K562 (cell line): ENCODE measurements around the gene ENDOG. TPM values are rescaled to one million over a fixed set of nuclear protein-coding genes. Genes with fewer than 3 reads are reported as not detected.

Experiments
- BDP1 ChIP-seq: IDR thresholded peaks from 3 replicates; pipeline ENCODE4 v1.6.1; 2011; ENCODE audit not compliant: insufficient read length, insufficient read depth
- EGR1 ChIP-seq: fragments of 450-650 bp; conservative IDR thresholded peaks from 2 replicates; pipeline ENCODE4 v1.6.1; 2017; ENCODE audit warnings: mild to moderate bottlenecking
- EP300 ChIP-seq: IDR thresholded peaks from 2 replicates; pipeline ENCODE4 v1.6.1; 2012; ENCODE audit warnings: low read length, improper control_type of control experiment
- FIP1L1 ChIP-seq: fragments of 200-400 bp; formaldehyde crosslinking; IDR thresholded peaks from 2 replicates; pipeline ENCODE4 v1.6.1; 2018; ENCODE audit warnings: mild to moderate bottlenecking, low read depth, low read length; ENCODE audit not compliant: poor library complexity, severe bottlenecking
- IRF1 ChIP-seq: sonication (generic); formaldehyde crosslinking; IDR thresholded peaks from 2 replicates; pipeline ENCODE4 v1.8.0; 2022; ENCODE audit warnings: missing genetic modification reagents, mild to moderate bottlenecking, borderline replicate concordance
- LEF1 ChIP-seq: fragments of 450-650 bp; IDR thresholded peaks from 2 replicates; pipeline ENCODE4 v1.6.1; 2016; ENCODE audit warnings: mild to moderate bottlenecking
- MEF2A ChIP-seq: IDR thresholded peaks from 2 replicates; pipeline ENCODE4 v1.6.1; 2011; ENCODE audit warnings: low read depth, mild to moderate bottlenecking, low read length, moderate library complexity; ENCODE audit not compliant: control insufficient read depth
- NCOA6 ChIP-seq: fragments of 450-650 bp; IDR thresholded peaks from 2 replicates; pipeline ENCODE4 v1.6.1; 2017; ENCODE audit warnings: mild to moderate bottlenecking
- PCBP1 ChIP-seq: fragments of 200-400 bp; formaldehyde crosslinking; IDR thresholded peaks from 2 replicates; pipeline ENCODE4 v1.6.1; 2018; ENCODE audit warnings: mild to moderate bottlenecking, low read depth, low read length; ENCODE audit not compliant: poor library complexity, severe bottlenecking
- PML ChIP-seq: IDR thresholded peaks from 2 replicates; pipeline ENCODE4 v1.6.1; 2012; ENCODE audit warnings: low read length, inconsistent platforms
- U2AF1 ChIP-seq: fragments of 200-400 bp; formaldehyde crosslinking; optimal IDR thresholded peaks from 2 replicates; pipeline ENCODE3; 2017; ENCODE audit warnings: mild to moderate bottlenecking, low read depth, low read length, moderate library complexity
- WHSC1 ChIP-seq: IDR thresholded peaks from one replicate; pipeline ENCODE4 v1.6.1; 2012; ENCODE audit warnings: low read length, control low read depth, inconsistent platforms
- ZNF589 ChIP-seq: fragments of 200-800 bp; sonication (Bioruptor generic); IDR thresholded peaks from 2 replicates; pipeline ENCODE4 v1.6.1; 2016; ENCODE audit warnings: low read depth, missing genetic modification characterization, missing compliant biosample characterization
- ZSCAN32 ChIP-seq: fragments of 450-650 bp; formaldehyde crosslinking; IDR thresholded peaks from 2 replicates; pipeline ENCODE4 v1.4.0; 2020; ENCODE audit warnings: mild to moderate bottlenecking, moderate library complexity
- polyA plus RNA-seq, 8 experiments: library from polyadenylated mRNA; depleted of rRNA in 4 of 8; stranded (reverse) in 5 of 8; unstranded in 3 of 8; fragments of >200 nt; fragmentation: Nextera tagmentation in 2 of 8; fragmentation: Illumina TruSeq in 1 of 8; extraction: Ambion mirVana in 2 of 8; extraction: Trizol in 1 of 8; gene quantifications; 2 replicates each; pipeline versions ENCODE4 v1.2.1 to v1.2.3, GENCODE V29; 2011 to 2014; ENCODE audit warnings: inconsistent platforms in 1 of 8, missing spikeins in 1 of 8
- total RNA-seq, 7 experiments: library from RNA; depleted of rRNA in 6 of 7; stranded (reverse); fragments of >200 nt in 6 of 7; fragmentation: Illumina TruSeq in 2 of 7; extraction: Trizol in 2 of 7; gene quantifications; 2 replicates each; pipeline versions ENCODE4 v1.2.1 to v1.2.3, GENCODE V29; 2011 to 2021; ENCODE audit warnings: low replicate concordance in 1 of 7
- TF ChIP-seq, protein P1 (sequence below), 2 experiments: fragments of 450-650 bp in 1 of 2; sonication (generic) in 1 of 2; formaldehyde crosslinking in 1 of 2; IDR thresholded peaks; 2 replicates each; pipeline versions ENCODE4 v1.7.1 to v1.9.0; 2016 to 2022; ENCODE audit warnings: inconsistent platforms in 1 of 2, mild to moderate bottlenecking in 1 of 2, missing genetic modification reagents in 1 of 2
- TF ChIP-seq, protein P2 (sequence below): sonication (generic); formaldehyde crosslinking; IDR thresholded peaks from 2 replicates; pipeline ENCODE4 v1.9.0; 2022; ENCODE audit warnings: mild to moderate bottlenecking, missing genetic modification reagents
- TF ChIP-seq, protein P3 (sequence below): fragments of 250-450 bp; sonication (Bioruptor Pico); IDR thresholded peaks from 2 replicates; pipeline ENCODE4 v1.5.0; 2020; ENCODE audit warnings: mild to moderate bottlenecking, borderline replicate concordance

ENDOG gene
- total and polyA plus RNA-seq, 9 of the 15 experiments (the other 6 are each of a cell fraction or from before 2014, with no cell fraction given) = 1.2 to 91.0 (median 25.5) TPM

- TF ChIP-seq, protein P1, sequence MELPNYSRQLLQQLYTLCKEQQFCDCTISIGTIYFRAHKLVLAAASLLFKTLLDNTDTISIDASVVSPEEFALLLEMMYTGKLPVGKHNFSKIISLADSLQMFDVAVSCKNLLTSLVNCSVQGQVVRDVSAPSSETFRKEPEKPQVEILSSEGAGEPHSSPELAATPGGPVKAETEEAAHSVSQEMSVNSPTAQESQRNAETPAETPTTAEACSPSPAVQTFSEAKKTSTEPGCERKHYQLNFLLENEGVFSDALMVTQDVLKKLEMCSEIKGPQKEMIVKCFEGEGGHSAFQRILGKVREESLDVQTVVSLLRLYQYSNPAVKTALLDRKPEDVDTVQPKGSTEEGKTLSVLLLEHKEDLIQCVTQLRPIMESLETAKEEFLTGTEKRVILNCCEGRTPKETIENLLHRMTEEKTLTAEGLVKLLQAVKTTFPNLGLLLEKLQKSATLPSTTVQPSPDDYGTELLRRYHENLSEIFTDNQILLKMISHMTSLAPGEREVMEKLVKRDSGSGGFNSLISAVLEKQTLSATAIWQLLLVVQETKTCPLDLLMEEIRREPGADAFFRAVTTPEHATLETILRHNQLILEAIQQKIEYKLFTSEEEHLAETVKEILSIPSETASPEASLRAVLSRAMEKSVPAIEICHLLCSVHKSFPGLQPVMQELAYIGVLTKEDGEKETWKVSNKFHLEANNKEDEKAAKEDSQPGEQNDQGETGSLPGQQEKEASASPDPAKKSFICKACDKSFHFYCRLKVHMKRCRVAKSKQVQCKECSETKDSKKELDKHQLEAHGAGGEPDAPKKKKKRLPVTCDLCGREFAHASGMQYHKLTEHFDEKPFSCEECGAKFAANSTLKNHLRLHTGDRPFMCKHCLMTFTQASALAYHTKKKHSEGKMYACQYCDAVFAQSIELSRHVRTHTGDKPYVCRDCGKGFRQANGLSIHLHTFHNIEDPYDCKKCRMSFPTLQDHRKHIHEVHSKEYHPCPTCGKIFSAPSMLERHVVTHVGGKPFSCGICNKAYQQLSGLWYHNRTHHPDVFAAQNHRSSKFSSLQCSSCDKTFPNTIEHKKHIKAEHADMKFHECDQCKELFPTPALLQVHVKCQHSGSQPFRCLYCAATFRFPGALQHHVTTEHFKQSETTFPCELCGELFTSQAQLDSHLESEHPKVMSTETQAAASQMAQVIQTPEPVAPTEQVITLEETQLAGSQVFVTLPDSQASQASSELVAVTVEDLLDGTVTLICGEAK (IDR thresholded peaks at IDR 0.05) = no peak
- TF ChIP-seq, protein P1 (CRISPR knock-in tag; IDR thresholded peaks at IDR 0.05) = no peak
- TF ChIP-seq LEF1 (no peak), EP300 (no peak), EGR1 (no peak), U2AF1 (no peak), ZNF589 (CRISPR knock-in tag) (no peak), PML (no peak), NCOA6 (no peak), PCBP1 (no peak), MEF2A (no peak), ZSCAN32 (no peak), FIP1L1 (no peak), WHSC1 (no peak), IRF1 (CRISPR knock-in tag) (no peak), BDP1 (no peak)
- TF ChIP-seq, protein P2, sequence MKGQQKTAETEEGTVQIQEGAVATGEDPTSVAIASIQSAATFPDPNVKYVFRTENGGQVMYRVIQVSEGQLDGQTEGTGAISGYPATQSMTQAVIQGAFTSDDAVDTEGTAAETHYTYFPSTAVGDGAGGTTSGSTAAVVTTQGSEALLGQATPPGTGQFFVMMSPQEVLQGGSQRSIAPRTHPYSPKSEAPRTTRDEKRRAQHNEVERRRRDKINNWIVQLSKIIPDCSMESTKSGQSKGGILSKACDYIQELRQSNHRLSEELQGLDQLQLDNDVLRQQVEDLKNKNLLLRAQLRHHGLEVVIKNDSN = peak; percentile 69
- TF ChIP-seq, protein P3, sequence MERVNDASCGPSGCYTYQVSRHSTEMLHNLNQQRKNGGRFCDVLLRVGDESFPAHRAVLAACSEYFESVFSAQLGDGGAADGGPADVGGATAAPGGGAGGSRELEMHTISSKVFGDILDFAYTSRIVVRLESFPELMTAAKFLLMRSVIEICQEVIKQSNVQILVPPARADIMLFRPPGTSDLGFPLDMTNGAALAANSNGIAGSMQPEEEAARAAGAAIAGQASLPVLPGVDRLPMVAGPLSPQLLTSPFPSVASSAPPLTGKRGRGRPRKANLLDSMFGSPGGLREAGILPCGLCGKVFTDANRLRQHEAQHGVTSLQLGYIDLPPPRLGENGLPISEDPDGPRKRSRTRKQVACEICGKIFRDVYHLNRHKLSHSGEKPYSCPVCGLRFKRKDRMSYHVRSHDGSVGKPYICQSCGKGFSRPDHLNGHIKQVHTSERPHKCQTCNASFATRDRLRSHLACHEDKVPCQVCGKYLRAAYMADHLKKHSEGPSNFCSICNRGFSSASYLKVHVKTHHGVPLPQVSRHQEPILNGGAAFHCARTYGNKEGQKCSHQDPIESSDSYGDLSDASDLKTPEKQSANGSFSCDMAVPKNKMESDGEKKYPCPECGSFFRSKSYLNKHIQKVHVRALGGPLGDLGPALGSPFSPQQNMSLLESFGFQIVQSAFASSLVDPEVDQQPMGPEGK (CRISPR knock-in tag) = no peak
Measured at GRCh38 chr9:128863647-128864046, 45.3 kb downstream of the ENDOG start (continued).
